Measurements from ENCODE around the gene MSI2. TPM values are rescaled to one million over a fixed set of nuclear protein-coding genes. Genes with fewer than 3 reads are reported as not detected.

MSI2 gene
- total RNA-seq, 1 donor from 2014 or later: 144 TPM

DNA sequence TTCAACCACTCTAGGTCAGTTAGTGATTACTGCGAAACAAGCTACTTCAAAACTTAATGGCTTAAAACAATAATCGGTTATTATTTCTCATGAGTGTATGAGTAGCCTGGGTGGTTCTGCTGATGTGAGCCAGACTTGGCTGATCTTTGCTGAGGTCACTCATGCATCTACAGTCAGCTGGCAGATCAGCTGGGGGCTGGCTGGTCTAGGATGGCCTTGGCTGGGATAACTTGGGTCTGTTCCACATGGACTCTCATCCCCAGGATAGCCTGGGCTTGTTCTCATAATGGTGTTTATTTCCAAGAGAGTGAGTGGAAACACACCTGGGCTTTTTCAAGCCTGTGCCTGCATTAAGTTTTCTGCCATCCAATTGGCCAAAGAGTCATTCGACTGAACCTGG lies 475.7 kb downstream of the MSI2 start:
- TF ChIP-seq, protein P1, sequence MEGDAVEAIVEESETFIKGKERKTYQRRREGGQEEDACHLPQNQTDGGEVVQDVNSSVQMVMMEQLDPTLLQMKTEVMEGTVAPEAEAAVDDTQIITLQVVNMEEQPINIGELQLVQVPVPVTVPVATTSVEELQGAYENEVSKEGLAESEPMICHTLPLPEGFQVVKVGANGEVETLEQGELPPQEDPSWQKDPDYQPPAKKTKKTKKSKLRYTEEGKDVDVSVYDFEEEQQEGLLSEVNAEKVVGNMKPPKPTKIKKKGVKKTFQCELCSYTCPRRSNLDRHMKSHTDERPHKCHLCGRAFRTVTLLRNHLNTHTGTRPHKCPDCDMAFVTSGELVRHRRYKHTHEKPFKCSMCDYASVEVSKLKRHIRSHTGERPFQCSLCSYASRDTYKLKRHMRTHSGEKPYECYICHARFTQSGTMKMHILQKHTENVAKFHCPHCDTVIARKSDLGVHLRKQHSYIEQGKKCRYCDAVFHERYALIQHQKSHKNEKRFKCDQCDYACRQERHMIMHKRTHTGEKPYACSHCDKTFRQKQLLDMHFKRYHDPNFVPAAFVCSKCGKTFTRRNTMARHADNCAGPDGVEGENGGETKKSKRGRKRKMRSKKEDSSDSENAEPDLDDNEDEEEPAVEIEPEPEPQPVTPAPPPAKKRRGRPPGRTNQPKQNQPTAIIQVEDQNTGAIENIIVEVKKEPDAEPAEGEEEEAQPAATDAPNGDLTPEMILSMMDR (IDR thresholded peaks at IDR 0.05; ENCODE audit: unreplicated experiment): no peak
- H3K36me3 Mint-ChIP-seq: no peaks in the 10 kb centered on the region
- no peak overlapping the region for H3K4me3 Mint-ChIP-seq
- no peaks in the 10 kb centered on the region for H3K9me3 Mint-ChIP-seq
- no peak overlapping the region for H3K27ac Mint-ChIP-seq
- H3K27me3 Mint-ChIP-seq (ENCODE audit: low read depth): no peaks in the 10 kb centered on the region
- no peaks in the 10 kb centered on the region for H3K4me1 Mint-ChIP-seq
- DNase-seq (ENCODE audit: low spot score in 2 of 2, unreplicated experiment in 2 of 2): no peak

DNA sequence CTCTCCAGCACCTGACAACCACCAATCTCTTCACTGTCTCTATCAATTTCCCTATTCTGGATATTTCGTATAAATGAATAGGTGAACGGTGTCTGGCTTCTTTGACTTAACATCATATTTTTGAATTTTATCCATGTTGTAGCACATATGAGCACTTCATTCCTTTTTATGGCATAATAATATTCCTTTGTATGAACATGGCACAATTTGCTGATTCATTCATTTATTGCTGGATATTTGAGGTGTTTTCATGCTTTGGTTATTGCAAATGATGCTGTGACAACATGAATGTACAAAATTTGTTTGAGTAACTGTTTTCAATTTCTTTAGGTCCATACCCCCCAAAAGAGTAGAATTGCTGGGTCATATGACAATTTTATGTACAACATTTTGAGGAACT lies 476.8 kb downstream of the MSI2 start:
- H3K36me3 Mint-ChIP-seq: no peaks in the 10 kb centered on the region
- no peak overlapping the region for H3K4me3 Mint-ChIP-seq
- TF ChIP-seq, protein P1 (IDR thresholded peaks at IDR 0.05; ENCODE audit: unreplicated experiment): no peak
- no peaks in the 10 kb centered on the region for H3K9me3 Mint-ChIP-seq
- H3K27ac Mint-ChIP-seq: no peak overlapping the region
- no peak for DNase-seq (ENCODE audit: low spot score in 2 of 2, unreplicated experiment in 2 of 2)
- H3K27me3 Mint-ChIP-seq (ENCODE audit: low read depth): no peaks in the 10 kb centered on the region
- H3K4me1 Mint-ChIP-seq: no peaks in the 10 kb centered on the region

Other genes starting within 250 kb of the MSI2 start
- 26.4 to 30.7 TPM (median 27.5 TPM) in 3 replicates for gene AKAP1, start 171.3 kb upstream of the MSI2 start, total RNA-seq

All from mesothelial cell of epicardium (in vitro differentiated cells).